NK-92 treated with Interleukin-12 subunit alpha and Interleukin-12 subunit beta, amount 100 ng/mL, for 24 hours (cell line): ENCODE measurements around the gene CAPN2.
A peak's percentile ranks its signal among the peaks of the same experiment; 100 is the strongest.
"Not testable (repeated sequence)": the region's sequence is repeated elsewhere in the genome, so short reads cannot be mapped to it uniquely, and the experiment has no call there.

Source experiments
- DNase-seq: peaks from one replicate; lab custom pipeline; 2025; lab: John Stamatoyannopoulos, UW

Gene CAPN2

GRCh38 chr1:223717123-223717522 lies 4.8 kb downstream of the CAPN2 start:
- no peak for DNase-seq

GRCh38 chr1:223717695-223718363 lies 5.5 kb downstream of the CAPN2 start:
- no peak for DNase-seq

- no peak for DNase-seq
These were observed 6.5 kb downstream of the CAPN2 start for GRCh38 chr1:223718850-223719249.

GRCh38 chr1:223720971-223721591 lies 8.7 kb downstream of the CAPN2 start:
- DNase-seq: no peak

- DNase-seq: no peak
These were observed 9.6 kb downstream of the CAPN2 start for GRCh38 chr1:223721658-223722607.

GRCh38 chr1:223723351-223723904 lies 11.1 kb downstream of the CAPN2 start:
- DNase-seq: no peak

GRCh38 chr1:223724376-223724775 lies 12.0 kb downstream of the CAPN2 start:
- no peak for DNase-seq

GRCh38 chr1:223725578-223725977 lies 13.2 kb downstream of the CAPN2 start:
- DNase-seq: no peak

GRCh38 chr1:223726380-223727001 lies 14.2 kb downstream of the CAPN2 start:
- peak; percentile 84 for DNase-seq

- no peak for DNase-seq
These were observed 15.2 kb downstream of the CAPN2 start for GRCh38 chr1:223727541-223727940.

GRCh38 chr1:223729906-223730305 lies 17.6 kb downstream of the CAPN2 start:
- no peak for DNase-seq

- DNase-seq: no peak
These were observed 18.3 kb downstream of the CAPN2 start for GRCh38 chr1:223730479-223731132.

GRCh38 chr1:223731133-223731770 lies 18.9 kb downstream of the CAPN2 start:
- DNase-seq: no peak

GRCh38 chr1:223732993-223733798 lies 20.9 kb downstream of the CAPN2 start:
- no peak for DNase-seq

GRCh38 chr1:223733898-223734852 lies 21.8 kb downstream of the CAPN2 start:
- DNase-seq: no peak

- DNase-seq: not testable (repeated sequence)
These were observed 24.3 kb downstream of the CAPN2 start for GRCh38 chr1:223736638-223737037.

- no peak for DNase-seq
These were observed 25.0 kb downstream of the CAPN2 start for GRCh38 chr1:223737342-223737741.

GRCh38 chr1:223738465-223739365 lies 26.4 kb downstream of the CAPN2 start:
- no peak for DNase-seq
